Choroid plexus epithelial cell (primary cell): ENCODE results near the gene SLC8A1.

Experiments used
- DNase-seq: peaks from one replicate; pipeline ENCODE4 v3.0.0-alpha.2; 2010; ENCODE audit warnings: low read depth
- H3K4me3 ChIP-seq: 2 replicates; pipeline ENCODE4 v1.5.1; 2011; ENCODE audit warnings: low read depth, mild to moderate bottlenecking, control low read depth, low read length, moderate library complexity
- TF ChIP-seq, protein P1 (sequence below): conservative IDR thresholded peaks from 2 replicates; pipeline ENCODE4 v1.5.1; 2011; ENCODE audit warnings: low read depth, mild to moderate bottlenecking, control low read depth, inconsistent platforms, low read length, moderate library complexity

The SLC8A1 gene

GRCh38 chr2:40451918-40452605 is at the start of gene SLC8A1:
Gene SLC8A1 (minus strand): TSS chr2:40452090.
- TF ChIP-seq, protein P1, sequence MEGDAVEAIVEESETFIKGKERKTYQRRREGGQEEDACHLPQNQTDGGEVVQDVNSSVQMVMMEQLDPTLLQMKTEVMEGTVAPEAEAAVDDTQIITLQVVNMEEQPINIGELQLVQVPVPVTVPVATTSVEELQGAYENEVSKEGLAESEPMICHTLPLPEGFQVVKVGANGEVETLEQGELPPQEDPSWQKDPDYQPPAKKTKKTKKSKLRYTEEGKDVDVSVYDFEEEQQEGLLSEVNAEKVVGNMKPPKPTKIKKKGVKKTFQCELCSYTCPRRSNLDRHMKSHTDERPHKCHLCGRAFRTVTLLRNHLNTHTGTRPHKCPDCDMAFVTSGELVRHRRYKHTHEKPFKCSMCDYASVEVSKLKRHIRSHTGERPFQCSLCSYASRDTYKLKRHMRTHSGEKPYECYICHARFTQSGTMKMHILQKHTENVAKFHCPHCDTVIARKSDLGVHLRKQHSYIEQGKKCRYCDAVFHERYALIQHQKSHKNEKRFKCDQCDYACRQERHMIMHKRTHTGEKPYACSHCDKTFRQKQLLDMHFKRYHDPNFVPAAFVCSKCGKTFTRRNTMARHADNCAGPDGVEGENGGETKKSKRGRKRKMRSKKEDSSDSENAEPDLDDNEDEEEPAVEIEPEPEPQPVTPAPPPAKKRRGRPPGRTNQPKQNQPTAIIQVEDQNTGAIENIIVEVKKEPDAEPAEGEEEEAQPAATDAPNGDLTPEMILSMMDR: no peak
- H3K4me3 ChIP-seq: peak within 1 kb of the TSS; percentile 55
- DNase-seq: peak; percentile 28

- TF ChIP-seq, protein P1: no peak
- no peak overlapping the region for H3K4me3 ChIP-seq
- no peak for DNase-seq
Measured at GRCh38 chr2:40499437-40499836, 47.5 kb upstream of the SLC8A1 start.

DNA sequence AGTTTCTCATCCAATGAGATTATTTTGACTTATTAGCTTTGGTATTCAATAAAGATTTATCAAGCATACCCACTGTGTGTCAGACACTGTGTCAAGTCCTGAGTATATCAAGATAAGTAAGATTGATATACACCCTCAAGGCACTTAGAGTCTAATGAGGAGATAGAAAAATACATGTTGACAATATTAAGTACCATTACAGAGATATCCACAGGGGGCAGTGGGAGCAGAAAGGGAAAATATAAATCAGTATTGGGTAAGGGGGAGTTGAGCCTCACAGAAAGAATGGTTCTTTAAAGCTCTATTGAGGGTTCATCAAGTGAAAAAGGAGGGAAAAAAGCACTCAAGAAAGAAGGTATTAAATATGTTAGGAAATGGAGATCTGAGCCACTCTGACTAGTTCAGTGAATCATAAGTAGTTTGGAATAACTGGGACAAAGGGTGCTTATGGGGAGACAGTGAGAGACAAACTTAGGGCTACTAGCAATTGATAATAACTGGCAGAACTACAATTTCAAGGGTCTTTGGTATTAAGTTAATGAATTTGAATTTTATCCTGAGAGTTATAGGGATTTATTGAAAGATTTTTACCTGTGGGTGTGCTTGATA is 45.5 kb upstream of the SLC8A1 start:
- TF ChIP-seq, protein P1: no peak
- DNase-seq: no peak
- no peak overlapping the region for H3K4me3 ChIP-seq

DNA sequence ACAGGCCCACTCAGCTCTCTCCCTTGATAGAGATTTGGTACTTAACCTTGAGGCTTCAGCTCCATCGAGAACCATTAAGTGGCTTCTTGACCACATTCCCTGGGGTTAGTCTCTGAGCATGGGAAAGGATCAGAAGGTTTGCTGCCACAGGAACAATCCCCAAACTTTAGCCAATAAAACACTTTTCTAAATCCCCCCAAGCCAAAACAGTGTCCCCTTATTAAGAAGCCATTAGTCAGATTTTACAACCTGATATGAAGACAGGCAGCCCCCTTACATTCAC is 37.7 kb upstream of the SLC8A1 start:
- TF ChIP-seq, protein P1: no peak
- DNase-seq: no peak
- no peak overlapping the region for H3K4me3 ChIP-seq

DNA sequence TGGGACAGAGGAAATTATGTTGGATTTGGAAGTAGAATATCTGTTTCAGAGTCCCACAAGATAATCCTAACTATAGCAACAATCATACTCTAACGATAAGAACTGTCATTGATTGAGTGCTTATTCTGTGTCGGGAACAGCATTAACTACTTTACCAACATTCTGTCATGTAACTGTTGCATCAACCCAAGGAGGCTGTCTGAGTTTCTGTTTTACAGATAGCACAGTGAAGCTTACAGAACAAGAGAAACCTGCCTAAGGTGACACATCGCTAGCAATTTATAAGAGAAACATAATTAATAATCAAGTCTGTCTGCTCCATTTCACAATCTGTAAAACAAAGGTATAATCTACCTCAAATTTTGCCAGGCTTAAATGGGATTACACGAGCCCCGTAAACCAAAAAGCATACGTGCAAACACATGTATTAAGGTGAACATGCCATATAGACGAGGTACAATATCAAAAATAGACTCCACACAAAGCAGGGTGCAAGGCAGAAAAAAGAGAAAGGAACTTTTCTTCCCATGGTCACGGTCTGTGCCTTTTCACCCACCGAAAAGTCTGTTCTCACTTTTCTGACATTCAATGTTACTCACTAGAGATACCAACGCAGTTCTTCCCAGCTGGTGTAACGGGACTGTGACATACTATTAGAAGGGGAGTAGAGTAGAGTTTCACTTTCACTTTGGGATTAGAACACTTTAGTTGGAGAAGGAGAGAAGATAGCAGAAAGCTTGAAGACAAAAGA is 37.2 kb upstream of the SLC8A1 start:
- TF ChIP-seq, protein P1: no peak
- DNase-seq: peak; percentile 22
- no peak overlapping the region for H3K4me3 ChIP-seq

DNA sequence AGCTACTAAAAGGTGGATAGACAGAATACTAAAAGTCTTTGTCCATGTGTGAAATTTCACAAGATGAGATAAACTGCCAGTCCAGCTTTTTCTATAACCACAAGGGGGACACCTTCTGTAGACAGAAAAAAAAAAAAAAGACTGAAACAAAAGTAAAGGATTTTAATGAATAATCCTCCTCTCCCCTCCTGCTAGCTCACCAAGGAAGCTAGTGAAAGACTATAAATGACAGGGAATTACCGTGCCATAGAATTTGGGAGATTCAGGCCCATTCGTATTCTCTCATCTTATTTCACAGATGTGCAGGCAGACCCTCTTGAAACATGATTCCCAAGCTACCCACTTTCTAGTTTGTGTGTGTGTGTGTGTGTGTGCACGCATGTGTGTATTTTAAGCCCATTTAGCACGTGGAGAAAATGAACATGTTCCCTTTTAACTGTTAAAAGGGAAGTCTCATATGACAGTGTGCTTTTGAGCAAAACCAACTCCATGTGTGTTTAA is 36.3 kb upstream of the SLC8A1 start:
- peak; percentile 72 for DNase-seq
- H3K4me3 ChIP-seq: no peak overlapping the region
- TF ChIP-seq, protein P1: peak; percentile 67

GRCh38 chr2:40487602-40488001 is 35.7 kb upstream of the SLC8A1 start:
- H3K4me3 ChIP-seq: no peak overlapping the region
- DNase-seq: peak; percentile 11
- TF ChIP-seq, protein P1: no peak
